ENCODE measurements around the gene REM2. TPM values are rescaled to one million over a fixed set of nuclear protein-coding genes. Genes with fewer than 3 reads are reported as not detected.

Gene REM2
- total RNA-seq, 1 experiment from 2014 or later: 1.5 TPM

DNA sequence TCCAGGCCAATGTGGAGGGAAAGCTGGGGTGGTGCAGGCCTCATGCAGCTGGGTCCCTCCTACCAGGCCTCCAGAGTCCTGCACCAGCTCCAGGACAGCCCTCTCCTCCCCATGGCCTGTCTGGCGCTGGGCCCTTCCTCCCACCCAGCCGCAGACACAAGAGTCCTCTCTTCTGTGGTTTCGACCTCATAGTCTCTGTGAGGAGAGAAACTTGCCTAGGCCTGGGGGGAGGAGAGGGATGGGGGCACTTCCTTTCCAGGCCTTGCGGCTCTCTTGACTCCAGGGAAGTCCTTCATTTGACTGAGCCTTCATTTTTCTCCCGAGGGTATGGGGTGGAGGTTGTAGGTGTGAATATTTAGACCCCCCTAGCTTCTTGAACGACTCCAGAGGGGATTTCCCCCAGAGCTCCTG, 44.4 kb upstream of the REM2 start:
- DNase-seq (ENCODE audit: low spot score): no peak
- peaks cover 28% of the 10 kb centered on the region for H3K36me3 Mint-ChIP-seq

DNA sequence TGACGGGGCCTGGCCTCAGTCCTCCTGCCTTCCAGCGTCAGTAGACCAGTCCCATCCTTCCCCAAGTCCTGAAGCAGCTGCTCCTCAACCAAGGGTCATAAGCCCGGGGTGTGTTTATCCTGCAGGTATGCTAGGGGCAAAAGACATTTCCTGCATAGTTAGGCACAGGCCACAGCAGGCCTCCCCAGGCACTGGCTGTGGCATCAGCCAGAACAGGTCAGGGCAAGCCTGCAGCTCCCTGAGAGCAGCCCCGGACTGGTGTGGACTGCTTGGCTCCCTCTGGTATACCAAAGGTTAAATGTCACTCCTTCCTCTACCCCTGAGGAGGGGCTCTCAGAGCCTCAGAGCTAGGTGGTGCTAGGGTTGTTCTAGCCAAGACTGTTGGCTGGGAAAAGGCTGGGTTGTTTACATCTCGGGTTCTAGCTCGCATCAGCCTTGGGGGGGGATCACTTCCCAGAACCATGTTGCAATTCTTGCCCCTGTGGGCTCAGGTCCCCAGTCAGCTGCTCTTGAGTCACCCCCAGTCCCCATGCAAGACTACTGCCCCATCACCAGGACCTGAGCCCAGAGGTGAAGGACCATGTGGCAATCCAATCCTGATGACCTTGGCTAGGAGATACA, 43.8 kb upstream of the REM2 start:
- ChIA-PET CTCF (interaction anchor here (0.9 to 7.4 kb wide), 11 partner anchors 9 to 281 kb away, joined by 3 to 136 read pairs (median 4); partner anchors contain the start of gene LRP10), POLR2A (interaction anchor here (0.6 to 3.7 kb wide), 6 partner anchors 9 to 80 kb away, joined by 3 to 81 read pairs (median 6); partner anchors contain the start of gene MRPL52)
- peaks cover 33% of the 10 kb centered on the region for H3K4me1 Mint-ChIP-seq
- ATAC-seq (no peak), DNase-seq (ENCODE audit: low spot score) (no peak)
- H3K27me3 Mint-ChIP-seq (ENCODE audit: low read depth): no peaks in the 10 kb centered on the region; the same call in 1 of the 2 replicates
- no peaks in the 10 kb centered on the region for H3K9me3 Mint-ChIP-seq
- H3K36me3 Mint-ChIP-seq: peaks cover 28% of the 10 kb centered on the region
- peak overlapping the region; percentile 99 for H3K27ac Mint-ChIP-seq
- peak overlapping the region; percentile 100 for H3K4me3 Mint-ChIP-seq
- TF ChIP-seq GABPB1 (CRISPR knock-in tag; IDR thresholded peaks at IDR 0.05): peak; percentile 16; the same call in 1 of the 2 replicates
- no peak for TF ChIP-seq ZNF138 (CRISPR knock-in tag; conservative IDR thresholded peaks at IDR 0.05)

More for the DNA sequence above, 44.4 kb upstream of the REM2 start:
- TF ChIP-seq GABPB1 (CRISPR knock-in tag; IDR thresholded peaks at IDR 0.05) (peak; percentile 26; the same call in 1 of the 2 replicates), CREM (CRISPR knock-in tag; IDR thresholded peaks at IDR 0.05) (no peak)
- Mint-ChIP-seq H3K4me1 (peaks cover 33% of the 10 kb centered on the region), H3K4me3 (peak overlapping the region; percentile 100), H3K27ac (peak overlapping the region; percentile 99), H3K27me3 (ENCODE audit: low read depth) (no peaks in the 10 kb centered on the region; the same call in 1 of the 2 replicates), H3K9me3 (no peaks in the 10 kb centered on the region)
- peak; percentile 4; the same call in 1 of the 2 replicates for ATAC-seq
- ChIA-PET POLR2A (interaction anchor here (1.2 to 3.7 kb wide), 6 partner anchors 9 to 81 kb away, joined by 3 to 81 read pairs (median 6); partner anchors contain the start of gene MRPL52), CTCF (interaction anchor here (0.7 to 7.4 kb wide), 13 partner anchors 8 to 280 kb away, joined by 3 to 136 read pairs (median 4); partner anchors contain the start of gene LRP10)

DNA sequence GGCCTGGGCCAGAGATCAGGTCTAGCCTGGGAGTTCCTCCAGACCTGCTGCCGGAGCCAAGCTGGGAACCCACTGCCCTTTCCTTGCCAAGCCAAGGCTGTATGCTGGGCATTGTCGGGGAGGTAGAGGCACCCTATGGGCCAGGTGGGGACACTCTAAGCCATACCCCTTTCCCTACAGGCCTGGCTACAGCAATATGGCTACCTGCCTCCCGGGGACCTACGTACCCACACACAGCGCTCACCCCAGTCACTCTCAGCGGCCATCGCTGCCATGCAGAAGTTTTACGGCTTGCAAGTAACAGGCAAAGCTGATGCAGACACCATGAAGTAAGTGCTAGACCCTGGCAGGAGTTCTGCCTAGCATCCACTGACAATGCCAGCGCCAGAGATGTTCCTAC, 41.7 kb upstream of the REM2 start:
- peaks cover 42% of the 10 kb centered on the region for H3K36me3 Mint-ChIP-seq
- no peak for DNase-seq (ENCODE audit: low spot score)
- no peak overlapping the region for H3K4me3 Mint-ChIP-seq
- no peaks in the 10 kb centered on the region for H3K9me3 Mint-ChIP-seq
- no peaks in the 10 kb centered on the region; the same call in 1 of the 2 replicates for H3K27me3 Mint-ChIP-seq (ENCODE audit: low read depth)
- ChIA-PET CTCF (interaction anchor here (1.3 to 1.6 kb wide), 4 partner anchors 12 to 271 kb away, joined by 4 to 7 read pairs (median 6); no protein-coding TSS in a partner anchor), POLR2A (interaction anchor here (1.1 kb wide), 1 partner anchor 20 kb away, joined by 4 read pairs; no protein-coding TSS in a partner anchor)
- ATAC-seq: no peak
- H3K27ac Mint-ChIP-seq: 0 out of 2 replicates have a peak overlapping the region, but pooled peaks have one; percentile 10
- peaks cover 22% of the 10 kb centered on the region for H3K4me1 Mint-ChIP-seq
- TF ChIP-seq GRHL2 (CRISPR knock-in tag; IDR thresholded peaks at IDR 0.05; ENCODE audit: insufficient replicate concordance, severe bottlenecking) (no peak), CREM (CRISPR knock-in tag; IDR thresholded peaks at IDR 0.05) (no peak), USF1 (CRISPR knock-in tag; IDR thresholded peaks at IDR 0.05) (no peak), ZNF671 (CRISPR knock-in tag; IDR thresholded peaks at IDR 0.05) (no peak), GABPB1 (CRISPR knock-in tag; IDR thresholded peaks at IDR 0.05) (no peak), RORB (CRISPR knock-in tag; IDR thresholded peaks at IDR 0.05) (no peak), TEAD4 (CRISPR knock-in tag; IDR thresholded peaks at IDR 0.05) (no peak), ESRRA (CRISPR knock-in tag; IDR thresholded peaks at IDR 0.05; ENCODE audit: borderline replicate concordance) (no peak), AFF4 (CRISPR knock-in tag; IDR thresholded peaks at IDR 0.05; ENCODE audit: borderline replicate concordance) (no peak), CTCF (IDR thresholded peaks at IDR 0.05) (no peak), JAZF1 (CRISPR knock-in tag; IDR thresholded peaks at IDR 0.05) (no peak), CDX4 (CRISPR knock-in tag; IDR thresholded peaks at IDR 0.05; ENCODE audit: borderline replicate concordance) (no peak), FOXJ3 (CRISPR knock-in tag; IDR thresholded peaks at IDR 0.05; ENCODE audit: borderline replicate concordance) (no peak), ZNF232 (CRISPR knock-in tag; IDR thresholded peaks at IDR 0.05) (no peak)
- TF ChIP-seq, protein P1, sequence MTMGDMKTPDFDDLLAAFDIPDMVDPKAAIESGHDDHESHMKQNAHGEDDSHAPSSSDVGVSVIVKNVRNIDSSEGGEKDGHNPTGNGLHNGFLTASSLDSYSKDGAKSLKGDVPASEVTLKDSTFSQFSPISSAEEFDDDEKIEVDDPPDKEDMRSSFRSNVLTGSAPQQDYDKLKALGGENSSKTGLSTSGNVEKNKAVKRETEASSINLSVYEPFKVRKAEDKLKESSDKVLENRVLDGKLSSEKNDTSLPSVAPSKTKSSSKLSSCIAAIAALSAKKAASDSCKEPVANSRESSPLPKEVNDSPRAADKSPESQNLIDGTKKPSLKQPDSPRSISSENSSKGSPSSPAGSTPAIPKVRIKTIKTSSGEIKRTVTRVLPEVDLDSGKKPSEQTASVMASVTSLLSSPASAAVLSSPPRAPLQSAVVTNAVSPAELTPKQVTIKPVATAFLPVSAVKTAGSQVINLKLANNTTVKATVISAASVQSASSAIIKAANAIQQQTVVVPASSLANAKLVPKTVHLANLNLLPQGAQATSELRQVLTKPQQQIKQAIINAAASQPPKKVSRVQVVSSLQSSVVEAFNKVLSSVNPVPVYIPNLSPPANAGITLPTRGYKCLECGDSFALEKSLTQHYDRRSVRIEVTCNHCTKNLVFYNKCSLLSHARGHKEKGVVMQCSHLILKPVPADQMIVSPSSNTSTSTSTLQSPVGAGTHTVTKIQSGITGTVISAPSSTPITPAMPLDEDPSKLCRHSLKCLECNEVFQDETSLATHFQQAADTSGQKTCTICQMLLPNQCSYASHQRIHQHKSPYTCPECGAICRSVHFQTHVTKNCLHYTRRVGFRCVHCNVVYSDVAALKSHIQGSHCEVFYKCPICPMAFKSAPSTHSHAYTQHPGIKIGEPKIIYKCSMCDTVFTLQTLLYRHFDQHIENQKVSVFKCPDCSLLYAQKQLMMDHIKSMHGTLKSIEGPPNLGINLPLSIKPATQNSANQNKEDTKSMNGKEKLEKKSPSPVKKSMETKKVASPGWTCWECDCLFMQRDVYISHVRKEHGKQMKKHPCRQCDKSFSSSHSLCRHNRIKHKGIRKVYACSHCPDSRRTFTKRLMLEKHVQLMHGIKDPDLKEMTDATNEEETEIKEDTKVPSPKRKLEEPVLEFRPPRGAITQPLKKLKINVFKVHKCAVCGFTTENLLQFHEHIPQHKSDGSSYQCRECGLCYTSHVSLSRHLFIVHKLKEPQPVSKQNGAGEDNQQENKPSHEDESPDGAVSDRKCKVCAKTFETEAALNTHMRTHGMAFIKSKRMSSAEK (CRISPR knock-in tag; IDR thresholded peaks at IDR 0.05; ENCODE audit: borderline replicate concordance): no peak
- TF ChIP-seq, protein P2, sequence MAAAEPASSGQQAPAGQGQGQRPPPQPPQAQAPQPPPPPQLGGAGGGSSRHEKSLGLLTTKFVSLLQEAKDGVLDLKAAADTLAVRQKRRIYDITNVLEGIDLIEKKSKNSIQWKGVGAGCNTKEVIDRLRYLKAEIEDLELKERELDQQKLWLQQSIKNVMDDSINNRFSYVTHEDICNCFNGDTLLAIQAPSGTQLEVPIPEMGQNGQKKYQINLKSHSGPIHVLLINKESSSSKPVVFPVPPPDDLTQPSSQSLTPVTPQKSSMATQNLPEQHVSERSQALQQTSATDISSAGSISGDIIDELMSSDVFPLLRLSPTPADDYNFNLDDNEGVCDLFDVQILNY (CRISPR knock-in tag; IDR thresholded peaks at IDR 0.05): no peak

Data from WTC11 (cell line).